GM12891 (cell line): ENCODE measurements around the gene TMC6. TPM values are rescaled to one million over a fixed set of nuclear protein-coding genes. Genes with fewer than 3 reads are reported as not detected.
"Not testable (repeated sequence)": the region's sequence is repeated elsewhere in the genome, so short reads cannot be mapped to it uniquely, and the experiment has no call there.

Experiments used
- DNase-seq: peaks from one replicate; pipeline ENCODE4 v3.0.0; 2011; ENCODE audit warnings: low spot score; ENCODE audit not compliant: insufficient read length
- FAIRE-seq: peaks from 2 replicates; lab custom pipeline; 2011; peaks lifted over from hg19 to GRCh38; lab: Jason Lieb, UNC
- PAX5 ChIP-seq: IDR thresholded peaks from 2 replicates; pipeline ENCODE4 v1.6.1; 2011; ENCODE audit warnings: low read length, moderate library complexity, mild to moderate bottlenecking; ENCODE audit not compliant: insufficient read depth, severe bottlenecking
- POLR2A ChIP-seq: IDR thresholded peaks from 2 replicates; pipeline ENCODE4 v1.6.1; 2011; ENCODE audit warnings: low read depth, low read length, control low read depth
- POLR2AphosphoS5 ChIP-seq: IDR thresholded peaks from 2 replicates; pipeline ENCODE4 v1.6.1; 2011; ENCODE audit warnings: low read depth, low read length, control low read depth
- POU2F2 ChIP-seq: IDR thresholded peaks from 2 replicates; pipeline ENCODE4 v1.6.1; 2011; ENCODE audit warnings: low read depth, mild to moderate bottlenecking, control low read depth, low read length, moderate library complexity
- SPI1 ChIP-seq: IDR thresholded peaks from 2 replicates; pipeline ENCODE4 v1.6.1; 2011; ENCODE audit warnings: low read depth, low read length, control low read depth
- TAF1 ChIP-seq: IDR thresholded peaks from 2 replicates; pipeline ENCODE4 v1.6.1; 2011; ENCODE audit warnings: low read depth, low read length, control low read depth
- polyA plus RNA-seq: library from polyadenylated mRNA; unstranded; fragments of >200 nt; gene quantifications from one replicate; pipeline ENCODE4 v1.2.1, GENCODE V29; 2012; ENCODE audit warnings: low read depth, missing spikeins, inconsistent platforms; ENCODE audit not compliant: missing spikeins

TMC6 gene
- polyA plus RNA-seq, result 125 TPM

GRCh38 chr17:78128551-78129350 lies at the start of gene TMC6:
TMC6 (minus strand) TSS chr17:78128755; CDS start chr17:78126832, 1,923 bp downstream.
- DNase-seq (peak; percentile 81), FAIRE-seq (peak; percentile 86)
- TF ChIP-seq TAF1 (no peak), POLR2A (no peak; the same call in 1 of the 2 replicates), PAX5 (no peak)

DNA sequence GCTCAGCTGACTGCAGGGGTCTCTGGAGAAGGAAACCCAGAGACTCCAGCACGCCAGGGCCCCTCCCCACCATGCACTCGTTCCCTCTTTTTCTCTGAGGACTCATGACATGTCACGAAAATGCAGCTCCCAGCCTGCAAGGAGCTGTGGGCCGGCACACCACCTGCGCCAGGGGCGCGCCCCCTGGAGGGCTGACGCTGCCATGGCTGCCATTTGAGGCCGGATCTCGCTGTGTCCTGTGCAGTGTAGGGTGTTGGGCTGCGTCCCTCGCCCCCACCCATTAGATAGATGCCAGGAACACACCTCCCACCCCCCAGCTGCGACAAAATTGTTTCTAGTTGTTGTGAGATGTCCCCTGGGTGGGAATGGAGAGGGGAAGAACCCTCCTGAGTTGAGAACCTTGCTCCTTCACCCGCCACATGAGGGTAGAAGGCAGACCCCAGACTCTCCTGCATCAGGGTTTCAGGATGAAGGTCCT lies 48.0 kb upstream of the TMC6 start:
- DNase-seq, result peak; percentile 69
- TF ChIP-seq SPI1 (no peak), POLR2AphosphoS5 (peak; percentile 71), PAX5 (peak; percentile 12), POLR2A (peak; percentile 83), POU2F2 (peak; percentile 14), TAF1 (no peak)
- peak; percentile 95 for FAIRE-seq

GRCh38 chr17:78175643-78175981 lies 47.1 kb upstream of the TMC6 start:
- TF ChIP-seq POU2F2 (no peak), POLR2AphosphoS5 (no peak; the same call in 1 of the 2 replicates), PAX5 (no peak), TAF1 (no peak), SPI1 (no peak), POLR2A (no peak)
- DNase-seq (no peak), FAIRE-seq (no peak)

- TF ChIP-seq POU2F2 (peak; percentile 33), PAX5 (no peak), SPI1 (no peak), TAF1 (no peak), POLR2AphosphoS5 (peak; percentile 69), POLR2A (peak; percentile 61; the same call in 1 of the 2 replicates)
- DNase-seq, result no peak
- no peak for FAIRE-seq
Observed at GRCh38 chr17:78174870-78175642, 46.5 kb upstream of the TMC6 start.

- no peak for DNase-seq
- FAIRE-seq, result no peak
Observed at GRCh38 chr17:78174346-78174869, 45.9 kb upstream of the TMC6 start.

GRCh38 chr17:78173097-78173715 lies 44.7 kb upstream of the TMC6 start:
- TF ChIP-seq PAX5, result no peak
- no peak for TF ChIP-seq SPI1
- no peak; the same call in 1 of the 2 replicates for TF ChIP-seq POLR2A
- no peak for TF ChIP-seq POLR2AphosphoS5
- no peak for TF ChIP-seq POU2F2
- TF ChIP-seq TAF1, result no peak
- FAIRE-seq, result peak; percentile 70
- DNase-seq, result peak; percentile 49

More at GRCh38 chr17:78174346-78174869, 45.9 kb upstream of the TMC6 start:
- TF ChIP-seq SPI1 (peak; percentile 37; the same call in 1 of the 2 replicates), POLR2A (peak; percentile 76), POLR2AphosphoS5 (peak; percentile 93), TAF1 (no peak), POU2F2 (no peak; the same call in 1 of the 2 replicates), PAX5 (no peak)

- no peak for DNase-seq
Observed at GRCh38 chr17:78172249-78173051, 43.9 kb upstream of the TMC6 start.

DNA sequence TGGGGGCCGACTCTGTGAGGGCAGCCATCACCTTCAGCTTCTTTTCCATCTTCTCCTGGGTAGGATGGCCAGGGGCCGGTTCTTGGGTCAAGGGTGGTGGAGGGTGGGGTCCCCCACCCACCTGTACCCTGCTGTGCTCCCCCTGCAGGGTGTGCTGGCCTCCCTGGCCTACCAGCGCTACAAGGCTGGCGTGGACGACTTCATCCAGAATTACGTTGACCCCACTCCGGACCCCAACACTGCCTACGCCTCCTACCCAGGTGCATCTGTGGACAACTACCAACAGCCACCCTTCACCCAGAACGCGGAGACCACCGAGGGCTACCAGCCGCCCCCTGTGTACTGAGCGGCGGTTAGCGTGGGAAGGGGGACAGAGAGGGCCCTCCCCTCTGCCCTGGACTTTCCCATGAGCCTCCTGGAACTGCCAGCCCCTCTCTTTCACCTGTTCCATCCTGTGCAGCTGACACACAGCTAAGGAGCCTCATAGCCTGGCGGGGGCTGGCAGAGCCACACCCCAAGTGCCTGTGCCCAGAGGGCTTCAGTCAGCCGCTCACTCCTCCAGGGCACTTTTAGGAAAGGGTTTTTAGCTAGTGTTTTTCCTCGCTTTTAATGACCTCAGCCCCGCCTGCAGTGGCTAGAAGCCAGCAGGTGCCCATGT lies 43.2 kb upstream of the TMC6 start:
- not testable (repeated sequence) for FAIRE-seq, DNase-seq

More at GRCh38 chr17:78172249-78173051, 43.9 kb upstream of the TMC6 start:
- TF ChIP-seq POU2F2 (no peak), SPI1 (peak; percentile 28), POLR2AphosphoS5 (peak; percentile 52)
- FAIRE-seq, result no peak
